HCT116 (cell line): ENCODE data around the gene PRR36. TPM values are rescaled to one million over a fixed set of nuclear protein-coding genes. Genes with fewer than 3 reads are reported as not detected.

Experiments
- ATAC-seq: fragments of 200-7000 bp; cut with Tn5 transposase; 2 replicates; pipeline ENCODE4 v1.9.1; 2020; ENCODE audit warnings: mild to moderate bottlenecking, moderate library complexity
- BruUV-seq: library from RNA; stranded (reverse); fragments of 400-500 nt; replicated peaks from 2 replicates; lab custom pipeline; 2021; lab: Mats Ljungman, UMichigan
- CTCF ChIA-PET: fragments of 300-600 bp; sonication (Branson Sonifier 250); formaldehyde crosslinking; loops from one replicate; lab custom pipeline; 2021; ENCODE audit warnings: antibody characterized with exemption; lab: Charles Lee
- POLR2A ChIA-PET: fragments of 300-600, 350-600 bp; sonication (Branson Sonifier 250); formaldehyde crosslinking; loops from one replicate; lab custom pipeline; 2021; ENCODE audit warnings: antibody characterized with exemption; lab: Charles Lee
- RAD21 ChIA-PET, 2 experiments: fragments of 300-600 bp; sonication (Branson Sonifier 250); formaldehyde crosslinking; loops; one replicate each; lab custom pipeline; 2023; ENCODE audit warnings: low total read pairs in 2 of 2; ENCODE audit not compliant: uncharacterized antibody in 2 of 2, unreplicated experiment in 2 of 2, low non-redundant PET in 1 of 2; lab: Charles Lee
- DNase-seq: peaks from one replicate; pipeline ENCODE4 v3.0.0-alpha.2; 2010; ENCODE audit warnings: low read depth, low spot score
- H2AFZ ChIP-seq: fragments of 200-600 bp; shearing (Covaris generic), sonication (generic); 2 replicates; pipeline ENCODE4 v1.6.1; 2017; ENCODE audit warnings: low read depth, mixed run types, mixed read lengths, antibody characterized with exemption, low read length; ENCODE audit not compliant: poor library complexity, severe bottlenecking
- H3K27ac ChIP-seq: 2 replicates; pipeline ENCODE4 v1.5.1; 2012; ENCODE audit warnings: low read depth, low read length
- H3K27me3 ChIP-seq: fragments of 200-600 bp; sonication (generic); 2 replicates; pipeline ENCODE4 v1.6.1; 2016; ENCODE audit warnings: mixed run types, low read length, mixed read lengths; ENCODE audit not compliant: insufficient read depth
- H3K36me3 ChIP-seq, 2 experiments: fragments of 200-500 bp in 1 of 2; fragments of 200-600 bp in 1 of 2; sonication (Bioruptor generic) in 1 of 2; sonication (generic) in 1 of 2; 2 replicates each; pipeline versions ENCODE4 v1.5.1 to v1.6.1; 2014 to 2016; ENCODE audit warnings: low read length in 2 of 2, inconsistent platforms in 1 of 2, mixed read lengths in 1 of 2, mixed run types in 1 of 2; ENCODE audit not compliant: insufficient read depth in 2 of 2, control insufficient read depth in 1 of 2
- H3K4me1 ChIP-seq, 2 experiments: fragments of 200-600 bp in 1 of 2; sonication (generic) in 1 of 2; 2 replicates each; pipeline versions ENCODE4 v1.5.1 to v1.6.1; 2012 to 2017; ENCODE audit warnings: low read length in 2 of 2, inconsistent platforms in 1 of 2, mild to moderate bottlenecking in 1 of 2, mixed read lengths in 1 of 2, mixed run types in 1 of 2, moderate library complexity in 1 of 2; ENCODE audit not compliant: insufficient read depth in 2 of 2, control insufficient read depth in 1 of 2
- H3K4me2 ChIP-seq: fragments of 200-600 bp; sonication (generic); 2 replicates; pipeline ENCODE4 v1.6.1; 2017; ENCODE audit warnings: mixed run types, low read length, mixed read lengths
- H3K4me3 ChIP-seq, 2 experiments: fragments of 200-600 bp in 1 of 2; sonication (generic) in 1 of 2; replicated peaks in 1 of 2; 2 replicates each; pipeline ENCODE4 v1.5.1; 2011 to 2016; ENCODE audit warnings: low read length in 2 of 2, control low read depth in 1 of 2, low read depth in 1 of 2, mild to moderate bottlenecking in 1 of 2, mixed read lengths in 1 of 2, mixed run types in 1 of 2
- H3K79me2 ChIP-seq: fragments of 200-600 bp; sonication (generic); 2 replicates; pipeline ENCODE4 v1.6.1; 2017; ENCODE audit warnings: mild to moderate bottlenecking, mixed run types, low read length, moderate library complexity, mixed read lengths; ENCODE audit not compliant: insufficient read depth
- H3K9ac ChIP-seq: fragments of 200-600 bp; sonication (generic); 2 replicates; pipeline ENCODE4 v1.6.1; 2016; ENCODE audit warnings: low read length, mixed read lengths
- H3K9me2 ChIP-seq: fragments of 200-600 bp; sonication (generic), shearing (Covaris generic); 2 replicates; pipeline ENCODE4 v1.6.1; 2017; ENCODE audit warnings: mixed run types, mild to moderate bottlenecking, moderate library complexity; ENCODE audit not compliant: insufficient read depth
- H3K9me3 ChIP-seq, 2 experiments: fragments of 200-500 bp in 1 of 2; fragments of 200-600 bp in 1 of 2; sonication (Bioruptor generic) in 1 of 2; sonication (generic) in 1 of 2; 2 replicates each; pipeline ENCODE4 v1.6.1; 2014 to 2017; ENCODE audit warnings: low read length in 2 of 2, mixed read lengths in 2 of 2, inconsistent platforms in 1 of 2, low read depth in 1 of 2, mild to moderate bottlenecking in 1 of 2, mixed run types in 1 of 2, moderate library complexity in 1 of 2; ENCODE audit not compliant: control insufficient read depth in 1 of 2, insufficient read depth in 1 of 2
- H4K20me1 ChIP-seq: fragments of 200-600 bp; sonication (generic), shearing (Covaris generic); 2 replicates; pipeline ENCODE4 v1.6.1; 2017; ENCODE audit warnings: mixed run types, mild to moderate bottlenecking, moderate library complexity; ENCODE audit not compliant: insufficient read depth
- CEBPB ChIP-seq: IDR thresholded peaks from 2 replicates; pipeline ENCODE4 v1.6.1; 2012; ENCODE audit warnings: low read depth
- CTCF ChIP-seq, 3 experiments: fragments of 200-600 bp in 1 of 3; sonication (generic) in 1 of 3; IDR thresholded peaks in 2 of 3; conservative IDR thresholded peaks in 1 of 3; 2 replicates each; pipeline ENCODE4 v1.5.1; 2012 to 2017; ENCODE audit warnings: low read depth in 2 of 3, low read length in 2 of 3, antibody characterized with exemption in 1 of 3, borderline replicate concordance in 1 of 3, control low read depth in 1 of 3, mild to moderate bottlenecking in 1 of 3, mixed read lengths in 1 of 3, mixed run types in 1 of 3, moderate library complexity in 1 of 3; ENCODE audit not compliant: insufficient read depth in 1 of 3
- ELF1 ChIP-seq: IDR thresholded peaks from 2 replicates; pipeline ENCODE4 v1.6.1; 2012; ENCODE audit warnings: low read depth, borderline replicate concordance
- EZH2 ChIP-seq: fragments of 200-600 bp; sonication (generic); IDR thresholded peaks from 2 replicates; pipeline ENCODE4 v1.6.1; 2017; ENCODE audit warnings: antibody characterized with exemption, mixed run types
- EZH2phosphoT487 ChIP-seq: fragments of 200-600 bp; IDR thresholded peaks from 2 replicates; pipeline ENCODE4 v1.6.1; 2018; ENCODE audit warnings: antibody characterized with exemption, borderline replicate concordance
- MAX ChIP-seq: IDR thresholded peaks from 2 replicates; pipeline ENCODE4 v1.6.1; 2012
- POLR2A ChIP-seq: IDR thresholded peaks from 2 replicates; pipeline ENCODE4 v1.7.0; 2011; ENCODE audit warnings: borderline replicate concordance; ENCODE audit not compliant: insufficient read depth, insufficient read length; ENCODE audit errors: extremely low read depth
- POLR2AphosphoS5 ChIP-seq: IDR thresholded peaks from 2 replicates; pipeline ENCODE4 v1.6.1; 2011; ENCODE audit warnings: mild to moderate bottlenecking, low read depth, low read length, moderate library complexity
- RAD21 ChIP-seq: IDR thresholded peaks from 2 replicates; pipeline ENCODE4 v1.6.1; 2012; ENCODE audit warnings: low read depth, mild to moderate bottlenecking
- REST ChIP-seq: IDR thresholded peaks from 2 replicates; pipeline ENCODE4 v1.6.1; 2012; ENCODE audit warnings: low read depth
- SIN3A ChIP-seq: IDR thresholded peaks from 2 replicates; pipeline ENCODE4 v1.6.1; 2012; ENCODE audit warnings: low read depth
- SP1 ChIP-seq: IDR thresholded peaks from 2 replicates; pipeline ENCODE4 v1.6.1; 2012; ENCODE audit warnings: low read depth
- SRF ChIP-seq: IDR thresholded peaks from 2 replicates; pipeline ENCODE4 v1.6.1; 2012; ENCODE audit warnings: low read depth
- TCF7L2 ChIP-seq: IDR thresholded peaks from 2 replicates; pipeline ENCODE4 v1.7.0; 2011; ENCODE audit warnings: borderline replicate concordance, inconsistent platforms; ENCODE audit not compliant: insufficient read depth, insufficient read length; ENCODE audit errors: extremely low read depth
- YY1 ChIP-seq: IDR thresholded peaks from 2 replicates; pipeline ENCODE4 v1.6.1; 2011; ENCODE audit warnings: low read length, low read depth, moderate library complexity, mild to moderate bottlenecking; ENCODE audit not compliant: insufficient replicate concordance; ENCODE audit errors: extremely low read depth
- ZBTB33 ChIP-seq: IDR thresholded peaks from 2 replicates; pipeline ENCODE4 v1.6.1; 2011; ENCODE audit warnings: mild to moderate bottlenecking, low read length, moderate library complexity; ENCODE audit not compliant: insufficient replicate concordance; ENCODE audit errors: extremely low read depth
- ZFX ChIP-seq: fragments of 450-650 bp; IDR thresholded peaks from 2 replicates; pipeline ENCODE4 v1.6.1; 2017
- ZNF274 ChIP-seq: fragments of 200-500 bp; sonication (Bioruptor generic); IDR thresholded peaks from 2 replicates; pipeline ENCODE4 v1.6.1; 2014; ENCODE audit warnings: mild to moderate bottlenecking, low read depth, low read length, inconsistent platforms
- intact Hi-C: fragments of 100-400 bp; cut with micrococcal nuclease; formaldehyde crosslinking; loops from 2 replicates; pipeline ENCODE4 v1.10.0; 2022
- total RNA-seq: library from RNA; stranded (reverse); gene quantifications from one replicate; pipeline ENCODE4 v1.2.1, GENCODE V29; 2021; ENCODE audit not compliant: unreplicated experiment

PRR36 gene
- total RNA-seq, 1 experiment from 2014 or later = 7.5 TPM

- no peaks in the 10 kb centered on the region for H4K20me1 ChIP-seq
- no peaks in the 10 kb centered on the region; a peak in 1 of 4 replicates for H3K9me3 ChIP-seq
- H3K27me3 ChIP-seq = no peaks in the 10 kb centered on the region
- H3K9ac ChIP-seq = no peak overlapping the region
- no peak overlapping the region for H3K4me3 ChIP-seq
- no peaks in the 10 kb centered on the region for H3K36me3 ChIP-seq
- H3K4me1 ChIP-seq = peaks cover 0 to under 1% of the 10 kb centered on the region in 2 experiments; a peak in 3 of 4 replicates
- H3K4me2 ChIP-seq = no peak overlapping the region
- H3K9me2 ChIP-seq = no peaks in the 10 kb centered on the region
- BruUV-seq = no TSS peak
- DNase-seq = no peak
- no peak for ATAC-seq
- H3K79me2 ChIP-seq = no peaks in the 10 kb centered on the region
- CTCF ChIA-PET = no interaction called here
- TF ChIP-seq ZNF274 (no peak), CTCF (IDR thresholded peaks at IDR 0.05 in 2 of 3, conservative IDR thresholded peaks at IDR 0.05 in 1 of 3; ENCODE audit: borderline replicate concordance in 1 of 3, insufficient read depth in 1 of 3, low read depth in 2 of 3, low read length in 2 of 3) (no peak), ELF1 (no peak), TCF7L2 (no peak), REST (no peak), ZBTB33 (no peak), RAD21 (no peak), YY1 (no peak), EZH2phosphoT487 (no peak), MAX (no peak), POLR2A (no peak), SP1 (no peak), ZFX (no peak), SIN3A (no peak), EZH2 (no peak), SRF (no peak), POLR2AphosphoS5 (no peak), CEBPB (no peak)
- intact Hi-C loops = no loop called here
- POLR2A ChIA-PET = no interaction called here
- RAD21 ChIA-PET = no interaction called here
- H3K27ac ChIP-seq = no peak overlapping the region
- no peak overlapping the region for H2AFZ ChIP-seq
Measured at GRCh38 chr19:7847664-7848063, 26.5 kb downstream of the PRR36 start.
